ENCODE results near the gene GIMAP4.
"Not testable (repeated sequence)": the region's sequence is repeated elsewhere in the genome, so short reads cannot be mapped to it uniquely, and the experiment has no call there.

Gene GIMAP4

GRCh38 chr7:150586785-150587152 is 19.6 kb downstream of the GIMAP4 start:
- ChIA-PET CTCF (no interaction called here), POLR2A (ENCODE audit: low non-redundant PET) (no interaction called here)
- no peak for DNase-seq (ENCODE audit: low spot score)
- H3K27ac ChIP-seq = no peak overlapping the region
- no peak for TF ChIP-seq CTCF (conservative IDR thresholded peaks at IDR 0.05; ENCODE audit: low read depth)

GRCh38 chr7:150587551-150587950 is 20.4 kb downstream of the GIMAP4 start:
- H3K27ac ChIP-seq = no peak overlapping the region
- ChIA-PET POLR2A (ENCODE audit: low non-redundant PET) (no interaction called here), CTCF (no interaction called here)
- no peak for DNase-seq (ENCODE audit: low spot score)
- no peak for TF ChIP-seq CTCF (conservative IDR thresholded peaks at IDR 0.05; ENCODE audit: low read depth)

- TF ChIP-seq CTCF (conservative IDR thresholded peaks at IDR 0.05; ENCODE audit: low read depth) = no peak
- DNase-seq (ENCODE audit: low spot score) = no peak
- ChIA-PET CTCF (no interaction called here), POLR2A (ENCODE audit: low non-redundant PET) (no interaction called here)
- H3K27ac ChIP-seq = no peak overlapping the region
Measured at GRCh38 chr7:150594805-150595204, 27.6 kb downstream of the GIMAP4 start.

GRCh38 chr7:150595361-150595760 is 28.2 kb downstream of the GIMAP4 start:
- POLR2A ChIA-PET (ENCODE audit: low non-redundant PET) = no interaction called here
- no peak overlapping the region for H3K27ac ChIP-seq
- no peak for DNase-seq (ENCODE audit: low spot score)
- no peak for TF ChIP-seq CTCF (conservative IDR thresholded peaks at IDR 0.05; ENCODE audit: low read depth)
- CTCF ChIA-PET = no interaction called here

GRCh38 chr7:150603600-150603999 is 36.4 kb downstream of the GIMAP4 start:
- H3K27ac ChIP-seq; DNase-seq (ENCODE audit: low spot score); POLR2A ChIA-PET (ENCODE audit: low non-redundant PET); CTCF ChIA-PET: not testable (repeated sequence)

- ChIA-PET POLR2A (ENCODE audit: low non-redundant PET) (no interaction called here), CTCF (no interaction called here)
- no peak for DNase-seq (ENCODE audit: low spot score)
- H3K27ac ChIP-seq = no peak overlapping the region
- no peak for TF ChIP-seq CTCF (conservative IDR thresholded peaks at IDR 0.05; ENCODE audit: low read depth)
Measured at GRCh38 chr7:150610233-150610632, 43.0 kb downstream of the GIMAP4 start.

GRCh38 chr7:150612925-150613324 is 45.7 kb downstream of the GIMAP4 start:
- TF ChIP-seq CTCF (conservative IDR thresholded peaks at IDR 0.05; ENCODE audit: low read depth) = no peak
- DNase-seq (ENCODE audit: low spot score) = no peak
- CTCF ChIA-PET = no interaction called here
- no peak overlapping the region for H3K27ac ChIP-seq
- POLR2A ChIA-PET (ENCODE audit: low non-redundant PET) = no interaction called here

Measured in RWPE1 (cell line).